ENCODE results near the gene TMEM125. TPM values are rescaled to one million over a fixed set of nuclear protein-coding genes. Genes with fewer than 3 reads are reported as not detected.
A peak's percentile ranks its signal among the peaks of the same experiment; 100 is the strongest.

TMEM125 gene
- total RNA-seq, 2 experiments from 2014 or later: 0.23 TPM; not detected in 1

DNA sequence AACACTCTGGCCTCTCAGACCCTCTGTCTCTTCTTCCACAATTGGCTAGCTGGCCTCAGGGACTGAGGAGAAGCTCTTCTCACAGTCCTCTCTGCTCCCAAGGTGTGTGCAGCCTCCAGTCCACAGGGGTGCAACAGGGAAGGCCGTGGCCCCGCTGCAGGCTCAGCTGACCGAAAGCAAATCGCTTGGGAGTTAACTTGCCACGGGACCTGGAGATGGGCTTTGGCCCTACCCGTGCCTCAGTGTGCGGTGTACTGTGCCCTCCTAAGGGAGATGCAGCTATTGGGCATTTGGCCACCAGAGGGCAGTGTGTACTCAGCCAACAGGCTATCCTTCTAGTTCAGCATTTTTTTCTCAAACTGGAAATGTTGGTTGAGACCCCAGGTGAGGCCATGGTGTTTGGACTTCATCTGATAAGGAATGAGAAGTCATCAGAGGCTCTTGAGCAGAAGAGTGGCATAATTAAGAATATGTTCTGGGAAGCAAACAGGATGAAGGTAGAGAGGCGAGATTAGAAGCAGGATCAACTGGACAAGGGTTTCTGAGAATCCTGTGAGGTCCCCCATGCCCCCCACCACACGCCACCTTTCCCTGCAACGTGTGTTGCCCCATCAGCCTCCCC lies 42.5 kb upstream of the TMEM125 start:
- Histone ChIP-seq H3K79me2 (ENCODE audit: insufficient read depth, low read depth, low read length) (no peaks in the 10 kb centered on the region), H3K9me2 (ENCODE audit: insufficient read depth, low read length) (no peaks in the 10 kb centered on the region), H2AFZ (ENCODE audit: low read length) (peak overlapping the region; percentile 38; the same call in 1 of the 2 replicates), H3K4me1 (ENCODE audit: insufficient read depth, low read length, poor library complexity, severe bottlenecking) (peaks cover 4% of the 10 kb centered on the region), H3K4me2 (ENCODE audit: low read length) (no peak overlapping the region), H3K9me3 (ENCODE audit: low read length) (no peaks in the 10 kb centered on the region), H3K36me3 (ENCODE audit: insufficient read depth, low read length) (no peaks in the 10 kb centered on the region), H3K27ac (ENCODE audit: low read depth, low read length, poor library complexity, severe bottlenecking) (no peak overlapping the region), H3K4me3 (ENCODE audit: low read depth, low read length, poor library complexity, severe bottlenecking) (no peak overlapping the region), H4K20me1 (ENCODE audit: insufficient read depth, low read length) (no peaks in the 10 kb centered on the region)
- TF ChIP-seq, protein P1, sequence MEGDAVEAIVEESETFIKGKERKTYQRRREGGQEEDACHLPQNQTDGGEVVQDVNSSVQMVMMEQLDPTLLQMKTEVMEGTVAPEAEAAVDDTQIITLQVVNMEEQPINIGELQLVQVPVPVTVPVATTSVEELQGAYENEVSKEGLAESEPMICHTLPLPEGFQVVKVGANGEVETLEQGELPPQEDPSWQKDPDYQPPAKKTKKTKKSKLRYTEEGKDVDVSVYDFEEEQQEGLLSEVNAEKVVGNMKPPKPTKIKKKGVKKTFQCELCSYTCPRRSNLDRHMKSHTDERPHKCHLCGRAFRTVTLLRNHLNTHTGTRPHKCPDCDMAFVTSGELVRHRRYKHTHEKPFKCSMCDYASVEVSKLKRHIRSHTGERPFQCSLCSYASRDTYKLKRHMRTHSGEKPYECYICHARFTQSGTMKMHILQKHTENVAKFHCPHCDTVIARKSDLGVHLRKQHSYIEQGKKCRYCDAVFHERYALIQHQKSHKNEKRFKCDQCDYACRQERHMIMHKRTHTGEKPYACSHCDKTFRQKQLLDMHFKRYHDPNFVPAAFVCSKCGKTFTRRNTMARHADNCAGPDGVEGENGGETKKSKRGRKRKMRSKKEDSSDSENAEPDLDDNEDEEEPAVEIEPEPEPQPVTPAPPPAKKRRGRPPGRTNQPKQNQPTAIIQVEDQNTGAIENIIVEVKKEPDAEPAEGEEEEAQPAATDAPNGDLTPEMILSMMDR (conservative IDR thresholded peaks at IDR 0.05; ENCODE audit: low read length): peak; percentile 93
- TF ChIP-seq EZH2phosphoT487 (IDR thresholded peaks at IDR 0.05; ENCODE audit: borderline replicate concordance, low read depth, low read length): no peak
- ChIA-PET CTCF (ENCODE audit: unreplicated experiment) (interaction anchor here (0.5 to 1.6 kb wide), 3 partner anchors 12 to 187 kb away, joined by 3 to 8 read pairs (median 3); partner anchors contain the start of gene CDC20), POLR2A (interaction anchor here (0.5 to 0.8 kb wide), 4 partner anchors 13 to 284 kb away, joined by 3 to 4 read pairs (median 3); no protein-coding TSS in a partner anchor)
- peak; percentile 86 for DNase-seq (ENCODE audit: low spot score)
- intact Hi-C loops (cut with micrococcal nuclease; ENCODE audit: unreplicated experiment): loop anchor here (1.0 to 10.0 kb wide), 4 partner anchors 187 to 707 kb away; partner anchors contain the start of gene KDM4A
- BruUV-seq (replicated peaks): no TSS peak

DNA sequence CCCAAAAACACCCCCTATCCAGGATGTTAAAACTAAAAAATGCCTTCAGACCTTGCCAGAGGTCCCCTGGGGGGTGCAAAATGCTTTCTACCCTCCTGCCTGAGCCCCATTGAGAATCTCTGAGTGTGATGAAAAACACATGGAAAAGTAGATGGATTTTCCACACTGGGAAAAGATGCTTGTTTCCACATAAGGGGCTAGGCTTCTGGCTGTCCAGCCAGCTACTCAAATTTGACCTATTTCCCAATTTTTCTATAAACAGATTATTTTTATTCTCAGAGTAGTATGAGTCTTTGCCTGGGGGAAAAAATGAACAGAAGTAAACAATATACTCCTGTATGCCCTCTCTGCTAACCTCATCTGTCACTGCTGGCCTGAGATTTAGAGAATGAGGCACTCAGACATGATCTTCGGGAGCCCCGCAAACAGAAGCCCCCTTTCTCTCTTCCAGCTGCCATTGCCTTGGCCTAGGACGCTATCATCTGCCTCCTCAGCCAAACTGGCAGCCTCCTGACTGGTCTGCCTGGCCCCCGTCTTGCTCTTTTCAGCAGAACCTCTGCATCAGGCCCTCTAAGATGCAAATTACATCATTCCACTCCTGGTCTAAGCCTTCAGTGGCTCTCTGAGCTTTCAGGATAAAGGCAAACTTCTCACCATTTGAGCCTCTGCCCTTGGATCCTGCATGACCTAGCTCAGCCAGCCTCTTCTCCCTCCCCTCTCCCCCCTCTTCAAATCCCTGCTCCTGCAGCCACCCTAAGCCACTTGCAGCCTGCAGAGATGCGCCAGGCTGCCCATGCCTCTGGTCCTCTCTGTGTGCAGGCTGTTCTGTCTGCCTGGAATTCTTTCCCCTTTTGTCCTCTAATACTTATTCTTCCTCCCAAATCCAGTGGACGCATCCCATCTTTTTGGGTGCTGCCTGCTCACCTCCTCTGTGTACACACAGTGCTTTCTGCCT lies 39.7 kb upstream of the TMEM125 start:
- H3K27ac ChIP-seq (ENCODE audit: low read depth, low read length, poor library complexity, severe bottlenecking): no peak overlapping the region

More for the DNA sequence above, 39.7 kb upstream of the TMEM125 start:
- TF ChIP-seq EZH2phosphoT487 (IDR thresholded peaks at IDR 0.05; ENCODE audit: borderline replicate concordance, low read depth, low read length): no peak
- TF ChIP-seq, protein P1 (conservative IDR thresholded peaks at IDR 0.05; ENCODE audit: low read length): no peak
- DNase-seq (ENCODE audit: low spot score): no peak
- Histone ChIP-seq H3K9me3 (ENCODE audit: low read length) (no peaks in the 10 kb centered on the region), H4K20me1 (ENCODE audit: insufficient read depth, low read length) (no peaks in the 10 kb centered on the region), H3K4me2 (ENCODE audit: low read length) (no peak overlapping the region), H3K4me1 (ENCODE audit: insufficient read depth, low read length, poor library complexity, severe bottlenecking) (peaks cover under 1% of the 10 kb centered on the region), H3K4me3 (ENCODE audit: low read depth, low read length, poor library complexity, severe bottlenecking) (no peak overlapping the region), H3K36me3 (ENCODE audit: insufficient read depth, low read length) (no peaks in the 10 kb centered on the region), H3K79me2 (ENCODE audit: insufficient read depth, low read depth, low read length) (no peaks in the 10 kb centered on the region), H3K9me2 (ENCODE audit: insufficient read depth, low read length) (no peaks in the 10 kb centered on the region), H2AFZ (ENCODE audit: low read length) (no peak overlapping the region)
- no TSS peak for BruUV-seq (replicated peaks)
- intact Hi-C loops (cut with micrococcal nuclease; ENCODE audit: unreplicated experiment): loop anchor here (10.0 kb wide), 1 partner anchor 425 kb away; the partner anchor contains the start of gene KDM4A
- ChIA-PET CTCF (ENCODE audit: unreplicated experiment) (interaction anchor here (1.0 kb wide), 1 partner anchor 9 kb away, joined by 3 read pairs; no protein-coding TSS in a partner anchor), POLR2A (no interaction called here)

All from OCI-LY7 (cell line).